Medulla oblongata (tissue), 1 donor: Measurements from ENCODE around the gene PCDHA7.
A peak's percentile ranks its signal among the peaks of the same experiment; 100 is the strongest.
"Not testable (repeated sequence)": the region's sequence is repeated elsewhere in the genome, so short reads cannot be mapped to it uniquely, and the experiment has no call there.

ENCODE experiments used
- DNase-seq: peaks from one replicate; pipeline ENCODE4 v3.0.0-alpha.2; 2015; ENCODE audit errors: extremely low spot score

Gene PCDHA7

GRCh38 chr5:140862441-140863295, 28.6 kb downstream of the PCDHA7 start:
- no peak for DNase-seq

GRCh38 chr5:140868721-140869554, 34.9 kb downstream of the PCDHA7 start, which contains the start of gene PCDHA11:
Gene PCDHA11, plus strand, starts transcription at chr5:140868957. Its CDS starts 147 bp downstream, at chr5:140869104.
- peak; percentile 70 for DNase-seq

GRCh38 chr5:140869555-140869886, 35.5 kb downstream of the PCDHA7 start:
- DNase-seq, result no peak

GRCh38 chr5:140870221-140871201, 36.4 kb downstream of the PCDHA7 start:
- no peak for DNase-seq

GRCh38 chr5:140875085-140876065, 41.3 kb downstream of the PCDHA7 start, which contains the start of gene PCDHA12:
Gene PCDHA12, plus strand, starts transcription at chr5:140875308. Its CDS starts 165 bp downstream, at chr5:140875473.
- peak; percentile 7 for DNase-seq

- DNase-seq, result not testable (repeated sequence)
These were observed 42.6 kb downstream of the PCDHA7 start for GRCh38 chr5:140876541-140877261.

- DNase-seq, result no peak
These were observed 43.2 kb downstream of the PCDHA7 start for GRCh38 chr5:140877262-140877581.

GRCh38 chr5:140881889-140882590, 48.0 kb downstream of the PCDHA7 start, which contains the start of gene PCDHA13:
Gene PCDHA13, plus strand, starts transcription at chr5:140882124. Its CDS starts 145 bp downstream, at chr5:140882269.
- DNase-seq, result peak; percentile 36

GRCh38 chr5:140882591-140882899, 48.5 kb downstream of the PCDHA7 start:
- DNase-seq, result peak; percentile 54

GRCh38 chr5:140883373-140883772, 49.3 kb downstream of the PCDHA7 start:
- DNase-seq, result no peak

- DNase-seq, result no peak
These were observed 50.0 kb downstream of the PCDHA7 start for GRCh38 chr5:140883927-140884697.
